ENCODE data around the gene RFESD. TPM values are rescaled to one million over a fixed set of nuclear protein-coding genes. Genes with fewer than 3 reads are reported as not detected.

The RFESD gene
- total and polyA plus RNA-seq, 10 of the 15 experiments (the other 5 are each of a cell fraction or from before 2014, with no cell fraction given) = 1.9 to 14.7 (median 4.9) TPM

- no peaks in the 10 kb centered on the region for H3K36me3 ChIP-seq (ENCODE audit: control insufficient read depth in 2 of 2, insufficient read depth in 2 of 2, low read length in 1 of 2)
- H3K4me2 ChIP-seq (ENCODE audit: control insufficient read depth, insufficient read depth) = no peak overlapping the region
- no TSS peak for BruUV-seq (replicated peaks)
- H4K20me1 ChIP-seq (ENCODE audit: control insufficient read depth, insufficient read depth) = no peaks in the 10 kb centered on the region
- H3K4me3 ChIP-seq = no peak overlapping the region
- H3K27ac ChIP-seq (ENCODE audit: control insufficient read depth, insufficient read depth) = no peak overlapping the region
- no peak for FAIRE-seq
- no peaks in the 10 kb centered on the region for H3K4me1 ChIP-seq (ENCODE audit: control insufficient read depth, insufficient read depth, low read length)
- ATAC-seq = no peak
- H3K79me2 ChIP-seq (ENCODE audit: control insufficient read depth, insufficient read depth, low read length) = no peaks in the 10 kb centered on the region
- H3K9ac ChIP-seq (ENCODE audit: control insufficient read depth, insufficient read depth, low read length) = no peak overlapping the region
- no peak for DNase-seq (ENCODE audit: low read depth, low spot score)
- H3K27me3 ChIP-seq (replicated peaks in 1 of 2; ENCODE audit: control insufficient read depth in 2 of 2, insufficient read depth in 2 of 2, low read length in 1 of 2) = no peaks in the 10 kb centered on the region
- ChIA-PET RAD21 (ENCODE audit: unreplicated experiment) (no interaction called here), POLR2A (interaction anchor here (0.6 kb wide), 1 partner anchor 454 kb away, joined by 5 read pairs; no protein-coding TSS in a partner anchor), SMC1A (ENCODE audit: uncharacterized antibody, unreplicated experiment) (interaction anchor here (2.6 kb wide), 1 partner anchor 9 kb away, joined by 9 read pairs; no protein-coding TSS in a partner anchor), CTCF (no interaction called here)
- H2AFZ ChIP-seq (ENCODE audit: control insufficient read depth, low read depth, low read length) = no peak overlapping the region
- no peaks in the 10 kb centered on the region for H3K9me3 ChIP-seq (replicated peaks; ENCODE audit: control insufficient read depth, insufficient read depth, low read length)
- 27% methylated on average over 2 of the region's 2 CpGs for WGBS (ENCODE audit: insufficient coverage, insufficient replicate concordance, low lambda C conversion rate, missing lambda C conversion rate)
- in situ Hi-C loops (cut with MboI) (no loop called here), intact Hi-C loops (cut with micrococcal nuclease; ENCODE audit: unreplicated experiment) (no loop called here)
- no peak for TF ChIP-seq MTA2 (IDR thresholded peaks at IDR 0.05; ENCODE audit: low read depth)
- no peak for TF ChIP-seq RB1 (IDR thresholded peaks at IDR 0.05; ENCODE audit: borderline replicate concordance)
- no peak for TF ChIP-seq TAF1 (IDR thresholded peaks at IDR 0.05; ENCODE audit: borderline replicate concordance, low read depth, low read length)
- TF ChIP-seq HSF1 (IDR thresholded peaks at IDR 0.05; ENCODE audit: low read depth, low read length) = no peak
- TF ChIP-seq BMI1 (IDR thresholded peaks at IDR 0.05; ENCODE audit: borderline replicate concordance) = no peak
- TF ChIP-seq ZNF687 (IDR thresholded peaks at IDR 0.05) = no peak
- no peak for TF ChIP-seq CUX1 (IDR thresholded peaks at IDR 0.05; ENCODE audit: insufficient replicate concordance, low read depth, low read length)
- no peak for TF ChIP-seq SIN3A (IDR thresholded peaks at IDR 0.05; ENCODE audit: low read depth, low read length)
- no peak for TF ChIP-seq USF2 (IDR thresholded peaks at IDR 0.05; ENCODE audit: borderline replicate concordance, low read depth, low read length)
- TF ChIP-seq NR2C2 (IDR thresholded peaks at IDR 0.05; ENCODE audit: borderline replicate concordance, control insufficient read depth, insufficient read length, low read depth) = no peak
- no peak for TF ChIP-seq GABPA (IDR thresholded peaks at IDR 0.05; ENCODE audit: low read depth)
- TF ChIP-seq NRF1 (conservative IDR thresholded peaks at IDR 0.05; ENCODE audit: low read depth, low read length) = no peak
Measured at GRCh38 chr5:95686651-95687050, 40.1 kb downstream of the RFESD start.

All from GM12878 (cell line).